Peyer's patch (tissue), 4 donors: ENCODE data around the gene ETF1. TPM values are rescaled to one million over a fixed set of nuclear protein-coding genes. Genes with fewer than 3 reads are reported as not detected.
"Not testable (repeated sequence)": the region's sequence is repeated elsewhere in the genome, so short reads cannot be mapped to it uniquely, and the experiment has no call there.

Experiments
- DNase-seq, 3 donors: peaks; one replicate each; pipeline ENCODE4 v3.0.0-alpha.2; 2017 to 2019
- H3K27ac ChIP-seq, 4 donors: fragments of 200-600 bp; sonication (generic); one replicate each; pipeline ENCODE4 v1.5.1; 2016 to 2019
- H3K27me3 ChIP-seq, 2 donors: fragments of 200-600 bp; sonication (generic); one replicate each; pipeline ENCODE4 v1.5.1; 2019
- H3K36me3 ChIP-seq, 3 donors: fragments of 200-600 bp; sonication (generic); one replicate each; pipeline ENCODE4 v1.5.1; 2016 to 2019
- H3K4me1 ChIP-seq, 4 donors: fragments of 200-600 bp; sonication (generic); one replicate each; pipeline ENCODE4 v1.5.1; 2016 to 2019
- H3K4me3 ChIP-seq, 4 donors: fragments of 200-600 bp; sonication (generic); 1 replicate in 3 of 4; 2 replicates in 1 of 4; pipeline ENCODE4 v1.5.1; 2016 to 2019; ENCODE audit warnings: mild to moderate bottlenecking in 1 of 4
- H3K9me3 ChIP-seq, 4 donors: fragments of 200-600 bp; sonication (generic); one replicate each; pipeline ENCODE4 v1.5.1; 2016 to 2019; ENCODE audit warnings: mild to moderate bottlenecking in 1 of 4
- POLR2A ChIP-seq, 2 donors: fragments of 450-650 bp; IDR thresholded peaks; one replicate each; pipeline ENCODE4 v1.5.1; 2017; ENCODE audit warnings: antibody characterized with exemption in 2 of 2, mild to moderate bottlenecking in 2 of 2, moderate library complexity in 2 of 2
- total RNA-seq, 4 donors: library from RNA; depleted of rRNA; stranded (reverse); fragments of >200 nt; gene quantifications; one replicate each; pipeline ENCODE4 v1.1.0, GENCODE V29; 2016
- TF ChIP-seq, protein P1 (sequence below), 6 experiments: fragments of 450-650 bp in 4 of 6; fragments of 200-600 bp in 2 of 6; sonication (generic) in 1 of 6; IDR thresholded peaks; one replicate each; pipeline ENCODE4 v1.5.1; 2017 to 2019; ENCODE audit warnings: antibody characterized with exemption in 6 of 6, mild to moderate bottlenecking in 3 of 6, moderate library complexity in 1 of 6

The ETF1 gene
- total RNA-seq, 4 donors from 2014 or later = 33.3 to 75.1 (median 39.3) TPM

DNA sequence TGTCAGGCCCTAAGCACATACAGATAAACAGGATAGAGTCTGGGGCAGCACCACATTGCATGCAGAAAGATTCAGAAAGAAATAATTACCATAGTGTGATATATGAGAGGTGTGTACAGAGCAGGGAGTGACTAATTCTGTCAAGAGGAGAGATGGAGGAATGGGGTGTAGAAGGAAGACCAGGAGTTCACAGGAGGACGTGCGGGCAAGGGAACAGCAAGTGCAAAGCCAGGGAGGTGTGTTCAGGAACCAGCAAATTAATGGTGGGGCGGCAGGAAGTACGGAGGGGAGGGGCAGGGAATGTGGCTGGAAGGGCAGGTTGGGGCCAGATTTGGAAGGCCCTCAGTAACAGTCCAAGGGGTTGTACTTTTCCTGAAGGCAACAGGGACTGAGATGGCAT is 60.4 kb downstream of the ETF1 start:
- Histone ChIP-seq H3K27ac (no peak overlapping the region), H3K9me3 (no peaks in the 10 kb centered on the region), H3K36me3 (no peaks in the 10 kb centered on the region), H3K4me1 (no peaks in the 10 kb centered on the region), H3K4me3 (no peak overlapping the region), H3K27me3 (no peaks in the 10 kb centered on the region)
- DNase-seq = no peak
- TF ChIP-seq POLR2A (IDR thresholded peaks at IDR 0.05) = no peak
- TF ChIP-seq, protein P1, sequence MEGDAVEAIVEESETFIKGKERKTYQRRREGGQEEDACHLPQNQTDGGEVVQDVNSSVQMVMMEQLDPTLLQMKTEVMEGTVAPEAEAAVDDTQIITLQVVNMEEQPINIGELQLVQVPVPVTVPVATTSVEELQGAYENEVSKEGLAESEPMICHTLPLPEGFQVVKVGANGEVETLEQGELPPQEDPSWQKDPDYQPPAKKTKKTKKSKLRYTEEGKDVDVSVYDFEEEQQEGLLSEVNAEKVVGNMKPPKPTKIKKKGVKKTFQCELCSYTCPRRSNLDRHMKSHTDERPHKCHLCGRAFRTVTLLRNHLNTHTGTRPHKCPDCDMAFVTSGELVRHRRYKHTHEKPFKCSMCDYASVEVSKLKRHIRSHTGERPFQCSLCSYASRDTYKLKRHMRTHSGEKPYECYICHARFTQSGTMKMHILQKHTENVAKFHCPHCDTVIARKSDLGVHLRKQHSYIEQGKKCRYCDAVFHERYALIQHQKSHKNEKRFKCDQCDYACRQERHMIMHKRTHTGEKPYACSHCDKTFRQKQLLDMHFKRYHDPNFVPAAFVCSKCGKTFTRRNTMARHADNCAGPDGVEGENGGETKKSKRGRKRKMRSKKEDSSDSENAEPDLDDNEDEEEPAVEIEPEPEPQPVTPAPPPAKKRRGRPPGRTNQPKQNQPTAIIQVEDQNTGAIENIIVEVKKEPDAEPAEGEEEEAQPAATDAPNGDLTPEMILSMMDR (IDR thresholded peaks at IDR 0.05) = no peak

DNA sequence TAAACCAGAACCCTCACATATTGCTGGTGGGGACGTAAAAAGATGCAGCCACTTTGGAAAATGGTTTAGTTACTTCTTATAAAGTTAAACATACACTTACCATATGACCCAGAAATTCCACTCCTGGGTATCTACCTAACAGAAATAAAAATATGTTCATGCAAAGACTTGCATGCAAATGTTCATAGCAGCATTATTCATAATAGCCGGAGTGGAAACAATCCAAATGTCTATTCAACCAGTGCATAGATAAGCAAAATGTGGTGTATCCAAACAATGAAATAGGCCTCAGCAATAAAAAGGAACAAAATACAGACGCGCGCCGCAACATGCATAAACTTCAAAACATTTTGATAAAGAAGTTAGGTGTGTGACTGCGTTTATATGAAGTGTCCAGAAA is 66.1 kb downstream of the ETF1 start:
- H3K4me3 ChIP-seq = no peak overlapping the region
- H3K36me3 ChIP-seq = no peaks in the 10 kb centered on the region
- H3K4me1 ChIP-seq = no peaks in the 10 kb centered on the region
- H3K27ac ChIP-seq = no peak overlapping the region
- no peak for DNase-seq
- no peaks in the 10 kb centered on the region for H3K9me3 ChIP-seq
- TF ChIP-seq, protein P1 (IDR thresholded peaks at IDR 0.05) = no peak
- no peak for TF ChIP-seq POLR2A (IDR thresholded peaks at IDR 0.05)
- no peaks in the 10 kb centered on the region for H3K27me3 ChIP-seq

DNA sequence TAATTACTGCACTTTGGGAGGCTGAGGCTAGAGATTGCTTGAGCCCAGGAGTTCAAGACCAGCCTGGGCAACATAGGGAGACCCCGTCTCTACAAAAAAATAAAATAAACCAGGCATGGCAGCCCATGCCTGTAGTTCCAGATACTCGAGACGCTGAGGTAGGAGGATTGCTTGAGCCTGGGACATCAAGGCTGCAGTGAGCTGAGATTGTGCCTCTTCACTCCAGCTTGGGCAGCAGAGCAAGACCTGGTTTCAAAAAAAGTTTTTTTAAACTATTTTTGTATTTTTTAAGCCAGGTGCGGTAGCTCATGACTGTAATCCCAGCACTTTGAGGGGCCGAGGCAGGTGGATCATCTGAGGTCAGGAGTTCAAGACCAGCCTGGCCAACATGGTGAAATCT is 69.9 kb downstream of the ETF1 start:
- H3K4me3 ChIP-seq, H3K4me1 ChIP-seq, DNase-seq, H3K9me3 ChIP-seq, H3K27ac ChIP-seq, H3K27me3 ChIP-seq, H3K36me3 ChIP-seq: not testable (repeated sequence)

DNA sequence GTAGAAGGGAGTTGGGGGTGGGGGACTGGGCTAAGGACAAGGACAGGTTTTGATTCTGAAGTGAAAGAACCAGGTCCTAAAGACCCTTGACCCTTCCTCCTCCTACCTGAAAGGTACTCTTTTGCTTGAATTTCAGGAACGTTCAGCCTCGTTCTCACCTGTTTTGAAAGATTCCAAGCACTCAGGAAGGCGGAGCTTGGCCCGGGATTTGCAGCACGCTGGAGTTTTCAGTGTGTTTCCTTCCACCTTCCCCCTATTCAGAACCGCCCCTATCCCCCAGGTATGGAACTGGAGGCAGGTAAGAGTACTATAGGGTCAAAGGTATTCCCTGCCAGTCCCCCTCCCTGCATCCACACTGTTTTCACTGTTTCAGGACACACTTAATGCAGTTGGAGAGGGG is 70.7 kb downstream of the ETF1 start:
- DNase-seq = no peak
- no peak for TF ChIP-seq POLR2A (IDR thresholded peaks at IDR 0.05)
- TF ChIP-seq, protein P1 (IDR thresholded peaks at IDR 0.05) = no peak
- Histone ChIP-seq H3K27ac (no peak overlapping the region), H3K4me1 (peaks cover 0 to 11% (median 0%) of the 10 kb centered on the region in 4 donors), H3K4me3 (no peak overlapping the region), H3K36me3 (no peaks in the 10 kb centered on the region), H3K9me3 (no peaks in the 10 kb centered on the region), H3K27me3 (no peaks in the 10 kb centered on the region)

DNA sequence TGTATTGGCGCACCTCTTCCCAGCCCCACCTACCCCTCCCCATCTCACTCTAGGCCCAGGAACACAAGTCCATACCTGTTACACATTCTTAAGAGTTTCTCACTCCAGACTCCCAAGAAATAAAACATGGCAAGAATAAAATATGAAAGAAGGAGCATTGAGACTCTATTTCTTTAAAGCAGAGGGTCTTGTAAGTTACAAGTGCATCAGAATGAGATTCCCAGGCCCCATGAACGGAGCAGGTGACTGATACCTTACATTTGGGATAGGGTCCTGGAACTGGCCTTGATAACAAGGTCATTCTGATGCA is 72.0 kb downstream of the ETF1 start:
- TF ChIP-seq, protein P1 (IDR thresholded peaks at IDR 0.05) = no peak
- Histone ChIP-seq H3K4me3 (no peak overlapping the region), H3K9me3 (no peaks in the 10 kb centered on the region), H3K27me3 (no peaks in the 10 kb centered on the region), H3K36me3 (no peaks in the 10 kb centered on the region), H3K4me1 (peaks cover 0 to 24% (median 4%) of the 10 kb centered on the region in 4 donors), H3K27ac (no peak overlapping the region)
- no peak for DNase-seq

DNA sequence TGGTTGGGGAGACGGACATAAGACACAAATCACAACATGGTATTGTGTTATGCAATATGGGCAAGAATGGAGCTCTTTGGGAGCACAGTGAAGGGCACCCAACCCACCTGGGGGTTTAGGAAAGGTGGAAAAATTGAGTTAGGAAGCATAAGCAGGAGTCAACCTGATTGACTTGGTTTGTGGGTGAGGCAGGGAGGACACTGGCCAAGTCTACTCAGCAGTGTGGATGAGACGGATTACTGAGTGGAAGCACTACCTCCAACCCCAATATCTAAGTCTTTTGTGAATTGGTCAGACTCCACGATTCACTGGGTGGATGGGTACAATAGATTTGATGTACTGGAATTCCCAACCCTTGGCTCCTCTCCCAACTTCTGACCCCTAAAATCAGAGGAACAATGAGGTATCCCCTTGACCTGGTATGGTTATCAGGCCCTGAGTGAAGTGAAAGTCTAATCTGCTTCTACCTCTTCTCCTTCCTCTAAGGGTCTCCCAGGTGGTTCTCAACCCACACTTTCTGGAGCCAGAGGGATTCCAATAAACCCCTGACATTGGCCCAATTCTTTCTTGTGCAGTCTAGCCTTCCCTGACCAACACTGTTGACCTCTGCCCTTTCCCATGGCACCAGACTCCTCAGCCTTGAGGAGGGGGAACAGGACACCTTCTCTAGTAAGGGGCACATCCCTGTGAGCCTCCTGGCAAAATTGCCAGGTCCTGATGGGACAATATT is 72.5 kb downstream of the ETF1 start:
- Histone ChIP-seq H3K27ac (no peak overlapping the region), H3K27me3 (no peaks in the 10 kb centered on the region), H3K36me3 (no peaks in the 10 kb centered on the region), H3K4me3 (no peak overlapping the region), H3K9me3 (no peaks in the 10 kb centered on the region), H3K4me1 (peaks cover 0 to 27% (median 5%) of the 10 kb centered on the region in 4 donors)
- TF ChIP-seq POLR2A (IDR thresholded peaks at IDR 0.05) = no peak
- TF ChIP-seq, protein P1 (IDR thresholded peaks at IDR 0.05) = no peak
- DNase-seq = no peak
